GM06990 (cell line): ENCODE measurements around the gene CNGB1.

Experiments used
- DNase-seq: peaks from one replicate; pipeline ENCODE4 v3.0.0-alpha.2; 2011; ENCODE audit not compliant: insufficient read length; ENCODE audit errors: extremely low read depth
- H3K27me3 ChIP-seq: replicated peaks from 2 replicates; pipeline ENCODE4 v1.6.0; 2011; ENCODE audit warnings: low read length; ENCODE audit not compliant: control insufficient read depth, insufficient read depth
- H3K36me3 ChIP-seq: 2 replicates; pipeline ENCODE4 v1.5.1; 2011; ENCODE audit warnings: low read length; ENCODE audit not compliant: control insufficient read depth, insufficient read depth
- H3K4me3 ChIP-seq: replicated peaks from 2 replicates; pipeline ENCODE4 v1.5.1; 2011; ENCODE audit warnings: low read depth, mild to moderate bottlenecking, control low read depth, low read length
- CTCF ChIP-seq: IDR thresholded peaks from 2 replicates; pipeline ENCODE4 v1.5.1; 2011; ENCODE audit warnings: low read length, control low read depth, mild to moderate bottlenecking, inconsistent platforms; ENCODE audit not compliant: insufficient read depth, poor library complexity, severe bottlenecking

The CNGB1 gene

GRCh38 chr16:57952909-57953308 lies 18.0 kb downstream of the CNGB1 start:
- DNase-seq: no peak
- TF ChIP-seq CTCF: no peak
- Histone ChIP-seq H3K27me3 (no peaks in the 10 kb centered on the region), H3K4me3 (no peak overlapping the region), H3K36me3 (no peaks in the 10 kb centered on the region)

GRCh38 chr16:57951204-57951960 lies 19.5 kb downstream of the CNGB1 start:
- no peaks in the 10 kb centered on the region for H3K36me3 ChIP-seq
- no peak for TF ChIP-seq CTCF

GRCh38 chr16:57950382-57950781 lies 20.5 kb downstream of the CNGB1 start:
- no peaks in the 10 kb centered on the region for H3K36me3 ChIP-seq
- TF ChIP-seq CTCF: no peak
- no peaks in the 10 kb centered on the region for H3K27me3 ChIP-seq
- no peak for DNase-seq
- no peak overlapping the region for H3K4me3 ChIP-seq

More at GRCh38 chr16:57951204-57951960, 19.5 kb downstream of the CNGB1 start:
- no peak for DNase-seq
- Histone ChIP-seq H3K4me3 (no peak overlapping the region), H3K27me3 (no peaks in the 10 kb centered on the region)

GRCh38 chr16:57949595-57950238 lies 21.2 kb downstream of the CNGB1 start:
- DNase-seq: no peak
- no peaks in the 10 kb centered on the region for H3K27me3 ChIP-seq

GRCh38 chr16:57949013-57949412 lies 21.9 kb downstream of the CNGB1 start:
- DNase-seq: no peak
- Histone ChIP-seq H3K27me3 (no peaks in the 10 kb centered on the region), H3K4me3 (no peak overlapping the region), H3K36me3 (no peaks in the 10 kb centered on the region)
- no peak for TF ChIP-seq CTCF

More at GRCh38 chr16:57949595-57950238, 21.2 kb downstream of the CNGB1 start:
- TF ChIP-seq CTCF: no peak
- Histone ChIP-seq H3K36me3 (no peaks in the 10 kb centered on the region), H3K4me3 (no peak overlapping the region)

- Histone ChIP-seq H3K4me3 (no peak overlapping the region), H3K27me3 (no peaks in the 10 kb centered on the region), H3K36me3 (no peaks in the 10 kb centered on the region)
- TF ChIP-seq CTCF: no peak
- DNase-seq: no peak
These were observed 22.9 kb downstream of the CNGB1 start for GRCh38 chr16:57948027-57948426.
